Fibroblast of skin of right quadriceps (primary cell): ENCODE measurements around the gene ANAPC5.
"Not testable (repeated sequence)": the region's sequence is repeated elsewhere in the genome, so short reads cannot be mapped to it uniquely, and the experiment has no call there.

ENCODE experiments used
- DNase-seq: peaks from one replicate; pipeline ENCODE4 v3.0.0-alpha.2; 2013

Gene ANAPC5

GRCh38 chr12:121351820-121352681, at the start of gene ANAPC5:
Gene ANAPC5, minus strand, starts transcription at chr12:121352411. Its CDS starts 71 bp downstream, at chr12:121352340.
- peak; percentile 99 for DNase-seq

- DNase-seq = peak; percentile 28
Measured at GRCh38 chr12:121400332-121401139, 48.3 kb upstream of the ANAPC5 start.

- DNase-seq = peak; percentile 99
Measured at GRCh38 chr12:121399391-121400331, 47.5 kb upstream of the ANAPC5 start, which contains the start of gene RNF34. Gene RNF34, plus strand, starts transcription at chr12:121400118. Its CDS starts 95 bp downstream, at chr12:121400213.

GRCh38 chr12:121398355-121398754, 46.1 kb upstream of the ANAPC5 start:
- no peak for DNase-seq

GRCh38 chr12:121397521-121397920, 45.3 kb upstream of the ANAPC5 start:
- no peak for DNase-seq

- no peak for DNase-seq
Measured at GRCh38 chr12:121392325-121392716, 40.1 kb upstream of the ANAPC5 start.

- DNase-seq = peak; percentile 65
Measured at GRCh38 chr12:121391619-121392324, 39.6 kb upstream of the ANAPC5 start.

- DNase-seq = no peak
Measured at GRCh38 chr12:121390856-121391255, 38.6 kb upstream of the ANAPC5 start.

GRCh38 chr12:121388421-121388981, 36.3 kb upstream of the ANAPC5 start:
- DNase-seq = peak; percentile 85

GRCh38 chr12:121384891-121385290, 32.7 kb upstream of the ANAPC5 start:
- DNase-seq = not testable (repeated sequence)

- no peak for DNase-seq
Measured at GRCh38 chr12:121383601-121384021, 31.4 kb upstream of the ANAPC5 start.

GRCh38 chr12:121379945-121380344, 27.7 kb upstream of the ANAPC5 start:
- no peak for DNase-seq

- DNase-seq = no peak
Measured at GRCh38 chr12:121378736-121379135, 26.5 kb upstream of the ANAPC5 start.

- DNase-seq = no peak
Measured at GRCh38 chr12:121376754-121377697, 24.8 kb upstream of the ANAPC5 start.

GRCh38 chr12:121374945-121375584, 22.9 kb upstream of the ANAPC5 start:
- DNase-seq = not testable (repeated sequence)

GRCh38 chr12:121374336-121374735, 22.1 kb upstream of the ANAPC5 start:
- DNase-seq = not testable (repeated sequence)

- DNase-seq = no peak
Measured at GRCh38 chr12:121373755-121374154, 21.5 kb upstream of the ANAPC5 start.

GRCh38 chr12:121371404-121371803, 19.2 kb upstream of the ANAPC5 start:
- DNase-seq = no peak

- DNase-seq = peak; percentile 20
Measured at GRCh38 chr12:121366063-121366459, 13.8 kb upstream of the ANAPC5 start.
